H1 (cell line): ENCODE measurements around the gene NR2F6. TPM values are rescaled to one million over a fixed set of nuclear protein-coding genes. Genes with fewer than 3 reads are reported as not detected.
A peak's percentile ranks its signal among the peaks of the same experiment; 100 is the strongest.

Experiments used
- CTCF ChIA-PET: fragments of 300-600 bp; sonication (Branson Sonifier 250); formaldehyde crosslinking; loops from one replicate; lab custom pipeline; 2021; ENCODE audit not compliant: partially characterized antibody; lab: Charles Lee
- POLR2A ChIA-PET: fragments of 300-600 bp; sonication (Branson Sonifier 250); formaldehyde crosslinking; loops from one replicate; lab custom pipeline; 2021; ENCODE audit warnings: inconsistent platforms; ENCODE audit not compliant: partially characterized antibody; lab: Charles Lee
- DNase-seq, 2 experiments: peaks; one replicate each; pipeline versions ENCODE4 v3.0.0 to v3.0.0-alpha.2; 2010 to 2022; ENCODE audit warnings: low spot score in 2 of 2, low read depth in 1 of 2, mixed read lengths in 1 of 2
- FAIRE-seq: peaks from 2 replicates; lab custom pipeline; 2011; peaks lifted over from hg19 to GRCh38; lab: Jason Lieb, UNC
- H2AFZ ChIP-seq: 2 replicates; pipeline ENCODE4 v1.8.1; 2012; ENCODE audit warnings: low read length, inconsistent platforms
- H2AK5ac ChIP-seq: 2 replicates; pipeline ENCODE4 v1.6.1; 2013; ENCODE audit warnings: low read depth, low read length
- H2BK120ac ChIP-seq: replicated peaks from 2 replicates; pipeline ENCODE3; 2013; ENCODE audit warnings: low read depth, low read length, inconsistent platforms
- H2BK12ac ChIP-seq: 2 replicates; pipeline ENCODE4 v1.6.1; 2013; ENCODE audit warnings: low read depth, low read length
- H2BK15ac ChIP-seq: 2 replicates; pipeline ENCODE4 v1.6.1; 2013; ENCODE audit warnings: low read length
- H2BK20ac ChIP-seq: 2 replicates; pipeline ENCODE4 v1.6.1; 2013; ENCODE audit warnings: low read length
- H2BK5ac ChIP-seq: 2 replicates; pipeline ENCODE4 v1.6.1; 2013; ENCODE audit warnings: low read depth, low read length
- H3K14ac ChIP-seq: 2 replicates; pipeline ENCODE4 v1.6.1; 2013; ENCODE audit warnings: inconsistent platforms; ENCODE audit not compliant: insufficient read length
- H3K18ac ChIP-seq: 2 replicates; pipeline ENCODE4 v1.6.1; 2013; ENCODE audit warnings: low read length; ENCODE audit errors: extremely low read depth
- H3K23ac ChIP-seq: 2 replicates; pipeline ENCODE4 v1.6.1; 2013; ENCODE audit warnings: inconsistent platforms; ENCODE audit not compliant: insufficient read length
- H3K23me2 ChIP-seq: 2 replicates; pipeline ENCODE4 v1.6.1; 2013; ENCODE audit warnings: low read depth, low read length
- H3K27ac ChIP-seq: 2 replicates; pipeline ENCODE4 v1.6.1; 2011; ENCODE audit warnings: low read depth, low read length, inconsistent platforms
- H3K27me3 ChIP-seq, 4 experiments: replicated peaks in 1 of 4; 1 replicate in 1 of 4; 2 replicates in 3 of 4; pipeline versions ENCODE4 v1.6.1 to v1.8.1; 2011 to 2013; ENCODE audit warnings: low read length in 3 of 4, mild to moderate bottlenecking in 3 of 4, inconsistent platforms in 2 of 4, mixed read lengths in 2 of 4, moderate library complexity in 1 of 4; ENCODE audit not compliant: control insufficient read depth in 3 of 4, insufficient read depth in 3 of 4; ENCODE audit errors: extremely low read depth in 1 of 4
- H3K36me3 ChIP-seq, 4 experiments: 2 replicates each; pipeline versions ENCODE4 v1.6.1 to v1.8.1; 2011 to 2013; ENCODE audit warnings: mild to moderate bottlenecking in 4 of 4, low read length in 3 of 4, moderate library complexity in 2 of 4, control low read depth in 1 of 4, inconsistent platforms in 1 of 4; ENCODE audit not compliant: insufficient read depth in 4 of 4, control insufficient read depth in 2 of 4
- H3K4ac ChIP-seq: replicated peaks from 2 replicates; pipeline ENCODE3; 2013; ENCODE audit warnings: low read length, low read depth, mixed read lengths, inconsistent platforms; ENCODE audit not compliant: insufficient read length
- H3K4me1 ChIP-seq, 4 experiments: replicated peaks in 1 of 4; 1 replicate in 1 of 4; 2 replicates in 3 of 4; pipeline versions ENCODE4 v1.6.1 to v1.8.1; 2011 to 2013; ENCODE audit warnings: low read length in 3 of 4, inconsistent platforms in 2 of 4, mixed read lengths in 1 of 4; ENCODE audit not compliant: insufficient read depth in 4 of 4, control insufficient read depth in 3 of 4
- H3K4me2 ChIP-seq, 2 experiments: 2 replicates each; pipeline versions ENCODE4 v1.6.1 to v1.8.1; 2011 to 2013; ENCODE audit warnings: low read depth in 2 of 2, low read length in 2 of 2, control low read depth in 1 of 2, inconsistent platforms in 1 of 2, mild to moderate bottlenecking in 1 of 2; ENCODE audit not compliant: insufficient read depth in 1 of 2
- H3K4me3 ChIP-seq, 4 experiments: fragments of 200-600, 300-600 bp in 1 of 4; sonication (generic), shearing (Covaris generic), sonication (Bioruptor Twin) in 1 of 4; 2 replicates each; pipeline versions ENCODE4 v1.5.1 to v1.8.1; 2011 to 2016; ENCODE audit warnings: low read length in 4 of 4, low read depth in 3 of 4, control low read depth in 2 of 4, inconsistent platforms in 2 of 4, mild to moderate bottlenecking in 2 of 4, mixed read lengths in 1 of 4, moderate library complexity in 1 of 4; ENCODE audit not compliant: insufficient read depth in 2 of 4; ENCODE audit errors: extremely low read depth in 1 of 4
- H3K56ac ChIP-seq: replicated peaks from 2 replicates; pipeline ENCODE3; 2013; ENCODE audit warnings: low read depth, mild to moderate bottlenecking, mixed read lengths, low read length, inconsistent platforms; ENCODE audit not compliant: insufficient read length
- H3K79me1 ChIP-seq: 2 replicates; pipeline ENCODE4 v1.6.1; 2013; ENCODE audit warnings: low read depth, low read length, control low read depth
- H3K79me2 ChIP-seq, 2 experiments: 2 replicates each; pipeline versions ENCODE4 v1.6.1 to v1.8.1; 2012 to 2013; ENCODE audit warnings: low read length in 2 of 2, mild to moderate bottlenecking in 2 of 2, inconsistent platforms in 1 of 2; ENCODE audit not compliant: insufficient read depth in 2 of 2, control insufficient read depth in 1 of 2
- H3K9ac ChIP-seq, 4 experiments: replicated peaks in 1 of 4; 1 replicate in 1 of 4; 2 replicates in 3 of 4; pipeline versions ENCODE4 v1.6.1 to v1.8.1; 2011 to 2013; ENCODE audit warnings: low read depth in 3 of 4, low read length in 3 of 4, control low read depth in 2 of 4, mild to moderate bottlenecking in 2 of 4, moderate library complexity in 2 of 4, inconsistent platforms in 1 of 4; ENCODE audit errors: extremely low read depth in 1 of 4
- H3K9me3 ChIP-seq, 2 experiments: 2 replicates each; pipeline versions ENCODE4 v1.6.1 to v1.8.1; 2012 to 2013; ENCODE audit warnings: mild to moderate bottlenecking in 2 of 2, moderate library complexity in 2 of 2, control low read depth in 1 of 2, inconsistent platforms in 1 of 2, low read depth in 1 of 2, low read length in 1 of 2, mixed read lengths in 1 of 2; ENCODE audit not compliant: insufficient read depth in 2 of 2
- H4K20me1 ChIP-seq, 2 experiments: replicated peaks in 1 of 2; 2 replicates each; pipeline versions ENCODE3 to v1.8.1; 2011 to 2013; ENCODE audit warnings: inconsistent platforms in 2 of 2, low read length in 2 of 2, mild to moderate bottlenecking in 1 of 2; ENCODE audit not compliant: insufficient read depth in 2 of 2, control insufficient read depth in 1 of 2
- H4K5ac ChIP-seq: 2 replicates; pipeline ENCODE4 v1.6.1; 2013; ENCODE audit warnings: low read length, low read depth, mixed read lengths, inconsistent platforms; ENCODE audit not compliant: insufficient read length
- H4K8ac ChIP-seq: 2 replicates; pipeline ENCODE4 v1.8.0; 2013; ENCODE audit warnings: mild to moderate bottlenecking, moderate library complexity, low read length, inconsistent platforms; ENCODE audit not compliant: insufficient read depth; ENCODE audit errors: extremely low read depth
- H4K91ac ChIP-seq: replicated peaks from 2 replicates; pipeline ENCODE3; 2013; ENCODE audit warnings: low read length, mixed read lengths, inconsistent platforms; ENCODE audit not compliant: insufficient read length
- CEBPB ChIP-seq: IDR thresholded peaks from 2 replicates; pipeline ENCODE4 v1.6.1; 2012; ENCODE audit warnings: low read depth, low read length
- E2F6 ChIP-seq: IDR thresholded peaks from 2 replicates; pipeline ENCODE4 v1.6.1; 2012; ENCODE audit warnings: inconsistent platforms
- JUN ChIP-seq: IDR thresholded peaks from 2 replicates; pipeline ENCODE4 v1.6.1; 2011; ENCODE audit warnings: low read depth, mild to moderate bottlenecking, improper control_type of control experiment, low read length
- RFX5 ChIP-seq: IDR thresholded peaks from 2 replicates; pipeline ENCODE4 v1.6.1; 2011; ENCODE audit warnings: low read depth, low read length, improper control_type of control experiment, borderline replicate concordance
- WGBS, 2 experiments: shearing (Covaris generic) in 1 of 2; methylation state at CpG; one replicate each; pipeline versions ENCODE4 v1.1.6 to v1.1.7; 2013 to 2015; ENCODE audit warnings: low lambda C conversion rate in 2 of 2, mixed read lengths in 2 of 2, inconsistent platforms in 1 of 2, low coverage in 1 of 2, missing lambda C conversion rate in 1 of 2; ENCODE audit not compliant: insufficient replicate concordance in 2 of 2, insufficient coverage in 1 of 2, insufficient read length in 1 of 2; ENCODE audit errors: extremely low coverage in 1 of 2, missing lambda C conversion rate in 1 of 2; 5-methylcytosine and 5-hydroxymethylcytosine counted together
- polyA plus RNA-seq, 7 experiments: library from polyadenylated mRNA; depleted of rRNA in 3 of 7; stranded (reverse) in 5 of 7; unstranded in 2 of 7; fragments of >200 nt in 5 of 7; fragments of 200-250 nt in 2 of 7; gene quantifications; 1 replicate in 5 of 7; 2 replicates in 1 of 7; 4 replicates in 1 of 7; pipeline versions ENCODE4 v1.2.1 to v1.2.3, GENCODE V29; 2011 to 2013; ENCODE audit warnings: missing spikeins in 2 of 7, mixed read lengths in 2 of 7
- total RNA-seq: library from RNA; stranded (reverse); fragmentation: NEBNext Ultra II Directional; extraction: Animal tissue kit (Norgen Biotek cat#: 25700); gene quantifications from 2 replicates; pipeline ENCODE4 v1.2.1, GENCODE V29; 2021

The NR2F6 gene
- total and polyA plus RNA-seq, 2 of the 8 experiments (the other 6 are each of a cell fraction or from before 2014, with no cell fraction given) = 99.7 to 114 TPM

GRCh38 chr19:17266026-17266425 is 20.3 kb upstream of the NR2F6 start:
- Histone ChIP-seq H3K27me3 (no peaks in the 10 kb centered on the region), H4K8ac (no peak overlapping the region), H3K79me2 (peaks cover 3 to 12% of the 10 kb centered on the region in 2 experiments; a peak in 3 of 4 replicates), H2BK120ac (no peak overlapping the region), H3K18ac (no peak overlapping the region), H3K4me2 (no peak overlapping the region), H3K14ac (no peak overlapping the region), H2BK12ac (no peak overlapping the region), H2BK5ac (0 out of 2 replicates have a peak overlapping the region, but pooled peaks have one; percentile 18), H4K5ac (no peak overlapping the region), H3K9me3 (no peaks in the 10 kb centered on the region), H3K4ac (no peak overlapping the region), H3K9ac (no peak overlapping the region), H3K4me3 (no peak overlapping the region), H3K79me1 (no peaks in the 10 kb centered on the region; the same call in 1 of the 2 replicates), H4K20me1 (no peaks in the 10 kb centered on the region), H3K27ac (no peak overlapping the region), H3K23ac (no peak overlapping the region), H3K4me1 (peaks cover 0 to 8% (median 2%) of the 10 kb centered on the region in 4 experiments; a peak in 5 of 7 replicates), H2BK15ac (no peak overlapping the region), H4K91ac (no peak overlapping the region), H3K56ac (no peak overlapping the region), H3K23me2 (no peaks in the 10 kb centered on the region), H2BK20ac (no peak overlapping the region), H2AK5ac (no peak overlapping the region), H2AFZ (no peak overlapping the region), H3K36me3 (peaks cover 0 to 8% (median 2%) of the 10 kb centered on the region in 4 experiments; a peak in 3 of 8 replicates)
- FAIRE-seq (no peak), DNase-seq (no peak)
- 92% methylated on average over 7 of the region's 7 CpGs; no CpG with 5 or more reads in 1 of the 2 experiments for WGBS, 2 experiments
- TF ChIP-seq E2F6 (no peak), JUN (no peak), RFX5 (no peak), CEBPB (no peak)
- CTCF ChIA-PET = interaction anchor here (1.1 to 3.3 kb wide), 6 partner anchors 16 to 199 kb away, joined by 3 to 28 read pairs (median 6); partner anchors contain the start of gene ANKLE1
- POLR2A ChIA-PET = interaction anchor here (1.2 to 12.8 kb wide), 7 partner anchors 13 to 51 kb away, joined by 3 to 113 read pairs (median 15); partner anchors contain the start of genes ANKLE1 and USE1
